GM11168 (cell line): Measurements from ENCODE around the gene CMIP.

Experiments
- in situ Hi-C: fragments of 300-500 bp; cut with MboI; formaldehyde crosslinking; loops from one replicate; pipeline ENCODE4 v1.12.0; 2022; ENCODE audit warnings: low sequenced_read_pairs; ENCODE audit not compliant: unreplicated experiment

Gene CMIP

DNA sequence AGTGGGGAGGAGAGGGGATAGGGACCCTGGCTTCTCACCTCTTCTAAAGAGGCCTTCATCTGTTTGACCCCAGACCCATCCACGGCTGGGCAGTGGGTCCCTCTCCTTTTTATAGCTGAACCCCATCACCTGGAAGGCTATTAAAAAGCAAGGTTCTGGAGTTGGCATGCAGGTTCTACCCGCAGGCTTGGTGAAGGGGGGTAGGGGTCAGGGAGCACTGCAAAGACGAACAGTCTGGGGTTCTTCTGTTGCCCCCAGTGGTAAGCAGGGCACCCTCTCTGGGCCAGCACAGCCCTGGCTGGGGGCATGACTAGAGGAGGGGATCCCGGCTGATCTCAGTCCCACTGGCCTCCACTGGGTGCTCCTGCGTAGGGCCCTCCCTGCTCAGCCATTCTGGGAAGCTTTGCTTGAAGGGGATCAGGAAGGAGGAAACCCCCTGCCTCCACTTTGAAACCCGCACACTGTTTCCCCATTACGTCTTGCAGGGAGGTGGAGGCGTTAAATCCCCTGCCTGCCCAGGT is 13.6 kb downstream of the CMIP start:
- in situ Hi-C loops, result no loop called here

- in situ Hi-C loops, result no loop called here
These were observed 14.4 kb downstream of the CMIP start for GRCh38 chr16:81458827-81459598.

DNA sequence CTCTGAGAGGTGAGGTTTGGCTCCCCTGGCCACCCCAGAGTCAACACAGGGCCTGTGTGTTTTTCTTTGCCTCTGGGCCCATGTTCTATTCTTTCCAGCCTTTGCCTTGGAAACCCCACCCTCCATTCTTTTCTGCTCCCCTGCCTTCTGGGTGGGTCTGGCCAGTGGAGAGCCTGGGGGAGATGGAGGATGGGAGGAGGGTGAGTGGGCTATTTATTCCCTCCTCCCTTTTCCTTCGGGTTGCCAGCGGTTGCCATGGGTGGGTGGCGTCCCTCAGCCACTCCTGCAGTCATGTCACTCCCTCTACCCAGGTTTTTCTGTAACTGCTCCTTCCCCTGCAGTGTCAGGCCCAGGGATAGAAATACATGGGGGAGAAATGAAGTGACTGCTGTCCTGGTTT is 15.5 kb downstream of the CMIP start:
- in situ Hi-C loops, result no loop called here

DNA sequence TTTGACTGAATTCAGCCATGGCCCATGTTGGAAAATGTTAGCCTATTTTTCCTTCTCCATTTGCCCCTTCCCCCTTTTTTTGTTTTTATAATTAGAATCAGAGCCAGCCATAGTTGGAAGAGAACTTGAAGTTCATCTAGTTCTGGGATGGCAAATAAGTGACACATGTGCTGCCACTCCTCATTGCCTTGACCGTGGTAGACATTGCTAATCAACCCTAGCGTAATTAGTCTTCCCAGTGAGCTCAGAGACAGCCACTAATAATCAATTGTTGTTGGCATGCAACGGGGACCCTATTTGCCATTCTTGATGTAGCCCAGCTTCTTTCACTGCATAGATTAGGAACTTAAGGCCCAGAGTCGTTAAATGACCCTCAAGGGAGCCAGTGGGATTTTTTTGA is 16.6 kb downstream of the CMIP start:
- in situ Hi-C loops, result no loop called here

DNA sequence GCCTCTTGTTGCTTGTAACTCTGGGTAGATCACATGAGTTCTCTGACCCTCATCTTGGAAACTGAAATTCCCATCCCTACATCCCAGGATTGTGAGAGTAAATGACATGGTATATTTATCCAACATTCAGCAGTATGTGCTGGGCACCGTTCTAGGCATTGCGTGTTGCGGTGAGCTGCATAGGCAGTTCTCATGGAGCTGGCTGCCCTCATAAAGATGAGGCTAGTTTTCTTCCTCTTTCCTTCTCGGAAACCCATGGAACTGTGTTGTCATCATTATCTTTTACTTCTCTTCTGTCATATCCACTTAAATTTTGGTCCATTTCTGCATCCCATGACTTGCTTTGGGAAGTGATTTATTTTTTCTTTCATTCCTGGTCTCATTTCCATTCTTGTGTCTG is 17.2 kb downstream of the CMIP start:
- in situ Hi-C loops, result no loop called here

- in situ Hi-C loops, result no loop called here
These were observed 18.1 kb downstream of the CMIP start for GRCh38 chr16:81462683-81463082.

DNA sequence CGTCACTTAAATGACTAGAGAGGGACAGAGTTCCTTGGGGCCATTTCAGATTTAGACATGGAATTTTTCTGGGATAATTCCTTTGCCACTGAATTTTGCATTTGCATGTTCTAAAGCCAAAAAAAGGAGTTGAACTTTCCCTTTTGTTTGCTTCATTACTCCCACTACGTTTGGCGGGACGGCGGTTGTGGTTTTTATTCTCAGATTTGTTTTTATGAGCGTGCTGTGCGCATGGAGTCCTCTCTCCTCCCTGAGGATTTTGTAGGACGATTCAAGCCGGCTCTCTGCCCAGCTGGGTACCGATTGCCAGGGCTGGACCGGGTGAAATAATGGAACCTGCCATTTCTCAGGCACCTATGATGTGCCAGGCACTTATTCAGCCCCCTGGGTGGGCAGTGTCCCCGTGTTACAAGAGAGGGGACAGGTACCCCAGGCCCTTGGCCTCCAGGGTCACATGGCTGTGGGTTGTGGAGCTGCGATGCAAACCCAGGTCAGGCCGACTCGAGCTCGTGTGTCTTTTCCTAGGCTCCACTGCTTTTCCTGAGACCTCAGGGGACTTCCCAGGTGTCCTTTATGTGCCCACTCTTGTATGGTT is 18.8 kb downstream of the CMIP start:
- in situ Hi-C loops, result no loop called here

DNA sequence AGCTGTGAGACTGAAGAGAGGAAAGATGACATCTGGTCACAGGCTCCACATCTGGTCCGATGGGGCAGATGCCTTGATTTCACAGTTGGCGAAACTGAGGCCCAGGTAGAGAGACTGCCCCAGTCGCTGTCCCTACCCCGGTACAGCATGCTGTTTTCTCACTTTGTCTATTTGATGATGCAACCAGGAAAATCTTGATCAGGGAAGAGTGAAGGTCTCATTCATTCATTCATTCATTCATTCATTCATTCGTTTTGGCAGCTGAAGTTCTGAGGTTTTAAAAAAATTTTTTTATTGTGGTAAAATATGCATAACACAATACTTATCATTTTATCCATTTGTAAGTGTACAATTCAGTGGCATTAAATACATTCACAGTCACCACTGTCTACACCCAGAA is 19.7 kb downstream of the CMIP start:
- in situ Hi-C loops, result no loop called here

- in situ Hi-C loops, result no loop called here
These were observed 20.9 kb downstream of the CMIP start for GRCh38 chr16:81465375-81465943.

GRCh38 chr16:81466356-81466980 is 21.9 kb downstream of the CMIP start:
- in situ Hi-C loops, result no loop called here

- in situ Hi-C loops, result no loop called here
These were observed 22.5 kb downstream of the CMIP start for GRCh38 chr16:81467072-81467471.

- in situ Hi-C loops, result no loop called here
These were observed 23.2 kb downstream of the CMIP start for GRCh38 chr16:81467815-81468214.

- in situ Hi-C loops, result no loop called here
These were observed 23.8 kb downstream of the CMIP start for GRCh38 chr16:81468269-81468902.

DNA sequence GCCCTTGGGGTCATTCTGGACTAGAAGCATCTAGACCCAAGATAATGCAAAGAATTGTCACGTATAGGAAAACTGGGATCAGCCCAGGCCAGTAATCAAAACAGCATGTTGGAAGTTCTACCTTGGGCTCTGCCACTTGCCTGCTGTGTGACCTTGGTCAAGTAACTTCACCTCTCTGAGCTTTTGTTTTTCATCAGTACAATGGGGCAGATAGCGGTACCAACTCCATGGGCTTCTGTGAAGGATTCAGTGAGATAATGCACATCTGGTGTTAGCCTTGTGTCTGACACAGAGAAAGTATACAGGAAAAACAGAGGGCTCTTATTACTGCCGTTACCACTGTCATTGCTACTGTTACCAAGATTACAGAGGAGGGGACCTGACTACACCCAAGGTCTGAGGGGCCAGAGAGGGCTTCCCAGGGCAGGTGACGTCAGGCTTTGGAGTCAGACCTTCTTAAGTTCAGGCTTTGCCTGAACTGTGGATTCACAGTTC is 24.6 kb downstream of the CMIP start:
- in situ Hi-C loops, result no loop called here

GRCh38 chr16:81469710-81470535 is 25.3 kb downstream of the CMIP start:
- in situ Hi-C loops, result no loop called here

- in situ Hi-C loops, result no loop called here
These were observed 26.4 kb downstream of the CMIP start for GRCh38 chr16:81470796-81471636.

GRCh38 chr16:81471882-81472281 is 27.3 kb downstream of the CMIP start:
- in situ Hi-C loops, result no loop called here

- in situ Hi-C loops, result no loop called here
These were observed 27.8 kb downstream of the CMIP start for GRCh38 chr16:81472391-81472790.

DNA sequence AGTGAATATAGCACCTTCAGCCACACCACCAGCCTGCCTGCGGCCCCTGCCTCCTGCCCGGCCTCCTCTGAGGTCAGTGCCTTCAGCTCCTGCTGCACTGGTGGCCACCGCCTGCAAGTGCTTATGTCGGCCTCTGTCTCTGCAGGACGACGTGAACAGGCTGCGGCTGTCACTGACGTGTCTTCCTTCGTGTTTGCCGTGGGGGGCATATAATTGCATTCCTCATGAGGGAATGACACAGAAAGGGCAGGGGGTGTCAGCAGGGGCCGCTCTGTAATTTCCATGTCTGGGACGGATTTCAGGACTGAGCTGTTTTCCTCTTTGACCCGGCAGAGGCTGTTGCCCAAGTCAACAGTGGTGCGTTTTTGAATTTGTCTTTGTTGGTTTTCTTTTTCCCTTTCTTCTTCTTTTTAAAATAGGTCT is 28.5 kb downstream of the CMIP start:
- in situ Hi-C loops, result no loop called here
